Adrenal gland (tissue), 12 donors: ENCODE data around the gene RABL6. TPM values are rescaled to one million over a fixed set of nuclear protein-coding genes. Genes with fewer than 3 reads are reported as not detected.
"Not testable (repeated sequence)": the region's sequence is repeated elsewhere in the genome, so short reads cannot be mapped to it uniquely, and the experiment has no call there.

Source experiments
- DNase-seq, 7 donors: peaks; one replicate each; pipeline ENCODE4 v3.0.0-alpha.2; 2019 to 2020
- H3K27ac ChIP-seq, 5 donors: fragments of 200-600 bp; sonication (generic) in 4 of 5; 1 replicate in 3 of 5; 2 replicates in 2 of 5; pipeline versions ENCODE4 v1.5.1 to v1.8.0; 2016 to 2020; ENCODE audit warnings: mild to moderate bottlenecking in 1 of 5
- H3K27me3 ChIP-seq: fragments of 200-600 bp; 2 replicates; pipeline ENCODE4 v1.8.0; 2021
- H3K36me3 ChIP-seq, 2 donors: fragments of 200-600 bp; replicated peaks in 1 of 2; 1 replicate in 1 of 2; 2 replicates in 1 of 2; pipeline versions ENCODE4 v1.5.1 to v1.8.0; 2018 to 2022
- H3K4me1 ChIP-seq, 2 donors: fragments of 200-600 bp; replicated peaks in 1 of 2; 1 replicate in 1 of 2; 2 replicates in 1 of 2; pipeline versions ENCODE4 v1.5.1 to v1.8.0; 2018 to 2021
- H3K4me3 ChIP-seq, 4 donors: fragments of 200-600 bp; sonication (generic) in 3 of 4; one replicate each; pipeline ENCODE4 v1.5.1; 2016 to 2018
- H3K9me3 ChIP-seq, 3 donors: fragments of 200-600 bp; sonication (generic) in 1 of 3; replicated peaks in 1 of 3; 1 replicate in 2 of 3; 2 replicates in 1 of 3; pipeline versions ENCODE4 v1.5.1 to v1.8.0; 2016 to 2021
- POLR2A ChIP-seq, 2 donors: fragments of 450-650 bp; IDR thresholded peaks; one replicate each; pipeline ENCODE4 v1.6.1; 2017; ENCODE audit warnings: antibody characterized with exemption in 2 of 2, mild to moderate bottlenecking in 2 of 2, moderate library complexity in 1 of 2
- WGBS, 4 donors: extraction: QIAGEN DNeasy Blood & Tissue Kit in 2 of 4; methylation state at CpG; one replicate each; pipeline versions ENCODE4 v1.1.5 to v1.1.7; 2013 to 2017; 5-methylcytosine and 5-hydroxymethylcytosine counted together
- intact Hi-C, 2 donors: fragments of 100-400 bp; cut with DNase I; formaldehyde crosslinking; loops; one replicate each; pipeline versions ENCODE4 v1.14.1 to v1.15.0; 2022 to 2023
- polyA plus RNA-seq, 3 donors: library from polyadenylated mRNA; stranded (reverse); fragments of 200-250 nt in 2 of 3; fragments of 350-450 nt in 1 of 3; fragmentation: Illumina TruSeq in 1 of 3; extraction: RNeasy Lipid Tissue Mini Kit (QIAGEN cat#74804) in 1 of 3; gene quantifications; one replicate each; pipeline ENCODE4 v1.2.3, GENCODE V29; 2013 to 2014
- total RNA-seq, 9 donors: library from RNA; depleted of rRNA in 4 of 9; stranded (reverse); fragments of >200 nt in 4 of 9; fragments of 120-200 nt in 1 of 9; fragmentation: NEBNext Ultra II Directional in 1 of 9; extraction: Animal tissue kit (Norgen Biotek cat#: 25700) in 1 of 9; gene quantifications; one replicate each; pipeline versions ENCODE4 v1.1.0 to v1.2.4, GENCODE V29; 2013 to 2023
- TF ChIP-seq, protein P1 (sequence below), 6 experiments: fragments of 450-650 bp in 4 of 6; fragments of 200-600 bp in 2 of 6; sonication (generic) in 1 of 6; IDR thresholded peaks; 1 replicate in 5 of 6; 2 replicates in 1 of 6; pipeline versions ENCODE4 v1.5.1 to v1.8.0; 2016 to 2021; ENCODE audit warnings: antibody characterized with exemption in 6 of 6, mild to moderate bottlenecking in 2 of 6, moderate library complexity in 1 of 6
- donor health status: healthy with polysubstance abuse.
- donor health status: Bipolar disorder and iron deficiency.
- donor health status: DM: yes; HTN: yes; CAD: no.
- donor health status: DM: no; HTN: no; CAD: no.
- donor health status: DM: no; HTN: no; CAD: no.
- donor health status: DM: yes; HTN: yes; CAD: no.

RABL6 gene
- total and polyA plus RNA-seq, 12 donors = 20.9 to 150 (median 61.0) TPM

DNA sequence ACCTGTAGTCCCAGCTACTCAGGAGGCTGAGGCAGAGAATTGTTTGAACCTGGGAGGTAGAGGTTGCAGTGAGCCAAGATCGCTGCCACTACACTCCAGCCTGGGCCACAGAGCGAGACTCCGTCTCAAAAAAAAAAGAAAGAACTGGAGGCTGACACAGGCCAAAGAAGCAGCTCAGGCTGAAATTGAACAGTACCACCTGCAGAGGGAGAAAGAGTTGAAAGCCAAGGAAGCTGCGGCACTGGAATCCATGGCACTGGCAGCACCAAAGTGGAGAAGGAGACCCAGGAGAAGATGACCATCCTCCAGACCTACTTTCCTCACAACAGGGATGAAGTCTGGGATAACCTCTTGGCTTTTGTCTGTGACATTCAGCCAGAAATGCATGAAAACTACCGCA is 27.9 kb upstream of the RABL6 start:
- TF ChIP-seq, protein P1, sequence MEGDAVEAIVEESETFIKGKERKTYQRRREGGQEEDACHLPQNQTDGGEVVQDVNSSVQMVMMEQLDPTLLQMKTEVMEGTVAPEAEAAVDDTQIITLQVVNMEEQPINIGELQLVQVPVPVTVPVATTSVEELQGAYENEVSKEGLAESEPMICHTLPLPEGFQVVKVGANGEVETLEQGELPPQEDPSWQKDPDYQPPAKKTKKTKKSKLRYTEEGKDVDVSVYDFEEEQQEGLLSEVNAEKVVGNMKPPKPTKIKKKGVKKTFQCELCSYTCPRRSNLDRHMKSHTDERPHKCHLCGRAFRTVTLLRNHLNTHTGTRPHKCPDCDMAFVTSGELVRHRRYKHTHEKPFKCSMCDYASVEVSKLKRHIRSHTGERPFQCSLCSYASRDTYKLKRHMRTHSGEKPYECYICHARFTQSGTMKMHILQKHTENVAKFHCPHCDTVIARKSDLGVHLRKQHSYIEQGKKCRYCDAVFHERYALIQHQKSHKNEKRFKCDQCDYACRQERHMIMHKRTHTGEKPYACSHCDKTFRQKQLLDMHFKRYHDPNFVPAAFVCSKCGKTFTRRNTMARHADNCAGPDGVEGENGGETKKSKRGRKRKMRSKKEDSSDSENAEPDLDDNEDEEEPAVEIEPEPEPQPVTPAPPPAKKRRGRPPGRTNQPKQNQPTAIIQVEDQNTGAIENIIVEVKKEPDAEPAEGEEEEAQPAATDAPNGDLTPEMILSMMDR (IDR thresholded peaks at IDR 0.05) = no peak
- no peak for TF ChIP-seq POLR2A (IDR thresholded peaks at IDR 0.05)
- H3K9me3 ChIP-seq = no peaks in the 10 kb centered on the region
- DNase-seq = no peak
- intact Hi-C loops = loop anchor here in 1 of 2 donors (10.0 kb wide), 1 partner anchor 455 kb away; the partner anchor contains the start of gene SLC34A3
- WGBS, 4 donors = 78 to 90% (median 85%) methylated on average over 5 of the region's 5 CpGs
- no peaks in the 10 kb centered on the region for H3K36me3 ChIP-seq
- H3K4me1 ChIP-seq = no peaks in the 10 kb centered on the region
- no peak overlapping the region for H3K27ac ChIP-seq
- H3K4me3 ChIP-seq = no peak overlapping the region
- no peaks in the 10 kb centered on the region for H3K27me3 ChIP-seq

DNA sequence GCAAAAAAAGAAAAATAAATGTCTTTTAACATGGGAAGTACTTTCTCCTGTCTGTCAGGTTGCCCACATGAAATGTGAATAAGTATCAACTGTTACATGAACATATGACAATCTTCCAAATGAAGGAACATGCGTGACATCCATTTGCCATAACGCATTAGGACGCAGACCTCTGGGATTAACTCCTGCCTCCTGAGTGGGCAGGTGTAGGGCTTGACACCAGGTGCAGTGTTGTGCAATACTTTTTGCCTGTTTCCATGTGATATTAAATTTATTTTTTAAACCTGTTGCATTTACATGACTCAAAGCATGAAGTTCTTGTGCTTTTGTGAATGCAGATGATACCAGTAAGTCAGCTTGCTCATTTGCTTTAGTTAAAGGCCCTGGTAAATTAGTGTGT is 25.3 kb upstream of the RABL6 start:
- no peak for TF ChIP-seq POLR2A (IDR thresholded peaks at IDR 0.05)
- TF ChIP-seq, protein P1 (IDR thresholded peaks at IDR 0.05) = no peak
- no peak for DNase-seq
- Histone ChIP-seq H3K36me3 (no peaks in the 10 kb centered on the region), H3K9me3 (no peaks in the 10 kb centered on the region), H3K27me3 (no peaks in the 10 kb centered on the region), H3K4me1 (peaks cover 0 to 1% of the 10 kb centered on the region in 2 donors), H3K27ac (no peak overlapping the region), H3K4me3 (no peak overlapping the region)
- intact Hi-C loops = loop anchor here in 1 of 2 donors (10.0 kb wide), 1 partner anchor 452 kb away; the partner anchor contains the start of gene SLC34A3
- 92 to 96% (median 93%) methylated on average over 3 of the region's 3 CpGs for WGBS, 4 donors

DNA sequence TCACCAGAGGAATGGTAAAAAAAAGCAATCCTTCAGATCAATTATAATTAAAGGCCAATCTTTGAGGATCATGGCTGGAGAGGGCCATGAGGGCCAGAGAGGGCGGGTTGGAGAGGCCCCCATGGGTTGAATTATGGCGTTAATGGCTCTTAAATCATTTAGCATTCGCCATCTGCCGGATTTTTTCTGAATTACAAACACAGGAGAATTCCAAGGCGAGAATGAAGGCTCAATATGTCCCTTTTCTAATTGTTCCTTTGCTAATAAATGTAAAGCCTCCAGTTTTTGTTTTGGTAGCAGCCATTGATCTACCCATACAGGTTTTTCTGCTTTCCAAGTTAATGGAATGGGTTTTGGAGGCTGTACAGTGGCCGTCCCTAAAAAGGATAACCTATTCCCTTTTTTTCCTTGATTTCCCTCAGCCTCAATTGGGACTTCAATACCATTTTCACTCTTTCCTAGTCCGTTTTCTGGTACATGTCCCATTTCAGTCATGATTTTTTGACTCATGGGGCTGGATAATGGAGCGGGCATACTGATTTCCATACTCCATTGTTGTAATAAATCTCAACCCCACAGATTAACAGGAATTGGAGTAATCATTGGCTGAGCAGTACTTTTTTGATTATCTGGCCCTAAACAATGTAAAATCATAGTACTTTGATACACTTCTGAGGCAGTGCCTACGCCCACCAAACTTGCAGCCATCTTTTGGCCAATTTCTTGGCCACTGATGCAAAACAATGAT is 23.3 kb upstream of the RABL6 start:
- H3K4me1 ChIP-seq = peaks cover 0 to 3% of the 10 kb centered on the region in 2 donors
- H3K4me3 ChIP-seq = no peak overlapping the region
- DNase-seq = no peak
- TF ChIP-seq, protein P1 (IDR thresholded peaks at IDR 0.05) = peak; percentile 18 to 56 (median 38)
- TF ChIP-seq POLR2A (IDR thresholded peaks at IDR 0.05) = no peak
- no peaks in the 10 kb centered on the region for H3K9me3 ChIP-seq
- peak overlapping the region in 2 of 5 donors; percentile 74 to 78 for H3K27ac ChIP-seq
- H3K36me3 ChIP-seq = no peaks in the 10 kb centered on the region
- 52 to 65% (median 57%) methylated on average over 9 of the region's 9 CpGs for WGBS, 4 donors
- H3K27me3 ChIP-seq = no peaks in the 10 kb centered on the region
- intact Hi-C loops = loop anchor here in 1 of 2 donors (10.0 kb wide), 1 partner anchor 450 kb away; the partner anchor contains the start of gene SLC34A3

DNA sequence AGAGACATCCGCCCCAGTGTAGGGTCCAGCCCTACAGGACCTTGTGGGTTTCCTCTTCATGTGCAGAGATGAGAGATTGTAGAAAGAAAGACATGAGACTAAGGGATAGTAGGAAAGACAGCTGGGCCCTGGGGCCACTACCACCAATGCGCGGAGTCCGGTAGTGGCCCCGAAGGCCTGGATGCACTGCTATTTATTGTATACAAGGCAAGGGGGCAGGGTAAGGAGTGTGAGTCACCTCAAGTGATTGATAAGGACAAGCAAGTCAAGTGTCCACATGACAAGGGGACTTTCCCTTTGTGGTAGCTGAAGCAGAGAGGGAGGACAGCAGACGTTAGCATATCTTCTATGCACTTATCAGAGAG is 22.8 kb upstream of the RABL6 start:
- WGBS, 4 donors = 60 to 78% (median 66%) methylated on average over 6 of the region's 6 CpGs
- intact Hi-C loops = loop anchor here (5.0 to 10.0 kb wide), 3 partner anchors 247 to 450 kb away; partner anchors contain the start of genes FUT7 (in 1 of the 2) and SLC34A3 (in 1 of the 2)
- peak in 2 of 7 donors; percentile 61 to 70 for DNase-seq

DNA sequence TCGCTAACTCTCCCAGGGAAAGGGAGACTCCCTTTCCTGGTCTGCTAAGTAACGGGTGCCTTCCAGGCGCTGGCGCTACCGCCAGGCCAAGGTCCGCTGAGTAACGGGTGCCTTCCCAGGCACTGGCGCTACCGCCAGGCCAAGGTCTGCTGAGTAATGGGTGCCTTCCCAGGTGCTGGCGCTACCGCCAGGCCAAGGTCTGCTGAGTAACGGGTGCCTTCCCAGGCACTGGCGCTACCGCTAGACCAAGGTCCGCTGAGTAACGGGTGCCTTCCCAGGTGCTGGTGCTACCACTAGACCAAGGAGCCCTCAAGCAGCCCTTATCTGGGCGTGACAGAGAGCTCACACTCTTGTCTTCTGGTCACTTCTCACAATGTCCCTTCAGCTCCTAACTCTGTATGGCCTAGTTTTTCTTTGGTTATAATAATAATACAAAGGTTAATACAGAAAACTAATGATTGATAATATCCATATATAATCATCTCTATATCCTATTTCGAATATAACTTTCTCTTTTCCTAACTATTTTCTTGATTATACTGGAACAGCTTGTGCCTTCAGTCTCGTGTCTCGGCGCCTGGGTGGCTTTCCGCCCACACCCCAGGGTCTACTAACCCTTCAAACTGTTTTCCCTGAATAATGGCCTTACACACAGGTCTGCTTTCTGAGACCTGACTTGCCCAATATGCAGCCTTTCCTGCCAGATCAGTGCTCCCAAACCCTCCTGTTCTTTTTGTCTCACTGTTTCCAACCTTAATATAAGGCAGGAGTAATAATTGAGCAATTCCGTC is 22.0 kb upstream of the RABL6 start:
- H3K36me3 ChIP-seq, H3K4me1 ChIP-seq, H3K4me3 ChIP-seq, H3K27me3 ChIP-seq, H3K9me3 ChIP-seq: not testable (repeated sequence)
- intact Hi-C loops = loop anchor here (5.0 to 10.0 kb wide), 3 partner anchors 247 to 449 kb away; partner anchors contain the start of genes FUT7 (in 1 of the 2) and SLC34A3 (in 1 of the 2)
- DNase-seq = peak in 6 of 7 donors; percentile 62 to 73 (median 68)
- WGBS, 4 donors = 54 to 63% (median 57%) methylated on average over 21 to 23 of the region's 23 CpGs
- peak overlapping the region in 3 of 5 donors; percentile 61 to 78 (median 74) for H3K27ac ChIP-seq

More for the DNA sequence above, 22.8 kb upstream of the RABL6 start:
- TF ChIP-seq, protein P1 (IDR thresholded peaks at IDR 0.05) = no peak
- no peak for TF ChIP-seq POLR2A (IDR thresholded peaks at IDR 0.05)
- Histone ChIP-seq H3K36me3 (no peaks in the 10 kb centered on the region), H3K27me3 (no peaks in the 10 kb centered on the region), H3K27ac (peak overlapping the region in 3 of 5 donors; percentile 61 to 78 (median 74)), H3K4me1 (peaks cover 0 to 3% of the 10 kb centered on the region in 2 donors), H3K9me3 (no peaks in the 10 kb centered on the region), H3K4me3 (no peak overlapping the region)
